ENCODE results near the gene GRAP2.

GRAP2 gene

GRCh38 chr22:39955675-39956074, 54.8 kb downstream of the GRAP2 start:
- no peak for TF ChIP-seq CTCF (IDR thresholded peaks at IDR 0.05; ENCODE audit: control insufficient read depth, insufficient read depth, low read depth, low read length, missing control alignments)
- DNase-seq (ENCODE audit: low read depth) = no peak

GRCh38 chr22:39956932-39957664, 56.2 kb downstream of the GRAP2 start:
- TF ChIP-seq CTCF (IDR thresholded peaks at IDR 0.05; ENCODE audit: control insufficient read depth, insufficient read depth, low read depth, low read length, missing control alignments) = no peak
- no peak overlapping the region for H3K4me3 ChIP-seq (ENCODE audit: control insufficient read depth, low read depth, low read length)

More at GRCh38 chr22:39955675-39956074, 54.8 kb downstream of the GRAP2 start:
- no peak overlapping the region for H3K4me3 ChIP-seq (ENCODE audit: control insufficient read depth, low read depth, low read length)

GRCh38 chr22:39958009-39958711, 57.3 kb downstream of the GRAP2 start:
- TF ChIP-seq CTCF (IDR thresholded peaks at IDR 0.05; ENCODE audit: control insufficient read depth, insufficient read depth, low read depth, low read length, missing control alignments) = no peak
- no peak overlapping the region for H3K4me3 ChIP-seq (ENCODE audit: control insufficient read depth, low read depth, low read length)
- DNase-seq (ENCODE audit: low read depth) = no peak

More at GRCh38 chr22:39956932-39957664, 56.2 kb downstream of the GRAP2 start:
- DNase-seq (ENCODE audit: low read depth) = no peak

- no peak for TF ChIP-seq CTCF (IDR thresholded peaks at IDR 0.05; ENCODE audit: control insufficient read depth, insufficient read depth, low read depth, low read length, missing control alignments)
- H3K4me3 ChIP-seq (ENCODE audit: control insufficient read depth, low read depth, low read length) = no peak overlapping the region
- no peak for DNase-seq (ENCODE audit: low read depth)
Measured at GRCh38 chr22:39958949-39959639, 58.2 kb downstream of the GRAP2 start.

GRCh38 chr22:39959640-39960447, 59.0 kb downstream of the GRAP2 start, which contains the start of gene TMA7B:
Gene TMA7B, plus strand, starts transcription at chr22:39960397. Its CDS starts 3,978 bp downstream, at chr22:39964375.
- peak; percentile 46 for TF ChIP-seq CTCF (IDR thresholded peaks at IDR 0.05; ENCODE audit: control insufficient read depth, insufficient read depth, low read depth, low read length, missing control alignments)
- DNase-seq (ENCODE audit: low read depth) = no peak
- H3K4me3 ChIP-seq (ENCODE audit: control insufficient read depth, low read depth, low read length) = no peak within 1 kb of the TSS

All from AG09309 (cell line).